ENCODE results near the gene NCOA6. TPM values are rescaled to one million over a fixed set of nuclear protein-coding genes. Genes with fewer than 3 reads are reported as not detected.

The NCOA6 gene
- total and polyA plus RNA-seq, 2 donors from 2014 or later = 28.1 to 30.8 TPM

DNA sequence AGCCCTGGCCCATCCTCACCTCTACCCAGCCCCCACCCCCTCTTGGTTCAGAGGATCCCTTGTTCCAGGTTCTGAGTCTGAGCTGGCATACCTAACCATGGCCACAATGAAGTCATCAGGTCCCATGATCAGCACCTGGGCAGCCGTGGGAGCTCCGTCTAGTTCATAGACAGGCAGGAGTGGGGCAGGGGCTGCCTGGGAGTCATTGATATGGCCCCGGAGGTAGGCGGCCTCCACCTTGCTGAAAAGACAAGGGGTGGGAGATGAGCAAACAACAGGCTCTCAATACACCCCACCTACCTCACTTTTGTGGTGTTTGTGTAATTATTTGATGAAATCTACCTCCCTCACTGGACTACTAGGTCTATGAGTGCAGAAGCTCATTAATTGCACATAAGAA lies 26.8 kb upstream of the NCOA6 start:
- H3K4me3 ChIP-seq (ENCODE audit: low read length in 3 of 3) = no peak overlapping the region
- intact Hi-C loops (cut with DNase I) = no loop called here
- no peaks in the 10 kb centered on the region for H3K27me3 ChIP-seq (ENCODE audit: control insufficient read depth, insufficient read depth, low read length)
- H3K27ac ChIP-seq (ENCODE audit: low read depth in 2 of 2, low read length in 2 of 2) = no peak overlapping the region
- TF ChIP-seq, protein P1, sequence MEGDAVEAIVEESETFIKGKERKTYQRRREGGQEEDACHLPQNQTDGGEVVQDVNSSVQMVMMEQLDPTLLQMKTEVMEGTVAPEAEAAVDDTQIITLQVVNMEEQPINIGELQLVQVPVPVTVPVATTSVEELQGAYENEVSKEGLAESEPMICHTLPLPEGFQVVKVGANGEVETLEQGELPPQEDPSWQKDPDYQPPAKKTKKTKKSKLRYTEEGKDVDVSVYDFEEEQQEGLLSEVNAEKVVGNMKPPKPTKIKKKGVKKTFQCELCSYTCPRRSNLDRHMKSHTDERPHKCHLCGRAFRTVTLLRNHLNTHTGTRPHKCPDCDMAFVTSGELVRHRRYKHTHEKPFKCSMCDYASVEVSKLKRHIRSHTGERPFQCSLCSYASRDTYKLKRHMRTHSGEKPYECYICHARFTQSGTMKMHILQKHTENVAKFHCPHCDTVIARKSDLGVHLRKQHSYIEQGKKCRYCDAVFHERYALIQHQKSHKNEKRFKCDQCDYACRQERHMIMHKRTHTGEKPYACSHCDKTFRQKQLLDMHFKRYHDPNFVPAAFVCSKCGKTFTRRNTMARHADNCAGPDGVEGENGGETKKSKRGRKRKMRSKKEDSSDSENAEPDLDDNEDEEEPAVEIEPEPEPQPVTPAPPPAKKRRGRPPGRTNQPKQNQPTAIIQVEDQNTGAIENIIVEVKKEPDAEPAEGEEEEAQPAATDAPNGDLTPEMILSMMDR (IDR thresholded peaks at IDR 0.05; ENCODE audit: borderline replicate concordance, extremely low read depth, insufficient read depth) = no peak
- peaks cover 0 to 48% (median 20%) of the 10 kb centered on the region in 3 donors for H3K36me3 ChIP-seq (ENCODE audit: control insufficient read depth in 2 of 3, insufficient read depth in 3 of 3, low read length in 3 of 3)
- FAIRE-seq = no peak
- DNase-seq = no peak
- no peaks in the 10 kb centered on the region for H3K4me1 ChIP-seq (ENCODE audit: control insufficient read depth in 2 of 3, insufficient read depth in 2 of 3, low read depth in 1 of 3, low read length in 3 of 3)
- no peaks in the 10 kb centered on the region for H3K9me3 ChIP-seq (ENCODE audit: control insufficient read depth in 2 of 3, insufficient read depth in 1 of 3, low read length in 3 of 3)
- H3K9ac ChIP-seq (ENCODE audit: low read length in 3 of 3) = no peak overlapping the region

DNA sequence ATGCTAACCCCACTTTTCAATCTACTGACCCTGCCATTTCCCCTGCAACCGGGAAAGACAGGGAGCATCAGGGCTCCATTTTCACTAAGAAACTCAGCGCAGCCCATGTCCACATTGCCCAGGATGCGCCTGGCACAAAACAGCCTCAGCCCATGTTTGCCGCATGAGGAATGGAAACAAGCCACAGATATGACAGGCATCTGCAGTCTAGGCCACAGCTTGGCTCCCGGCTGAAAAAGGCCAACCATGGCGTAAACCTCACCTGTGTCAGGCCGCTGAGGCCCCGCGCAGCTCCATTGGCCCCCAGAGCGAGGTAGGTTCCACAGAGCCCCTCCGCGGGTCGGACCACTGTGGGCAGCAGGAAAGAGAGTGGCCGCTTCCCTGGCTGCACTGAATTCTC lies 25.5 kb upstream of the NCOA6 start:
- Histone ChIP-seq H3K4me3 (ENCODE audit: low read length in 3 of 3) (no peak overlapping the region), H3K27ac (ENCODE audit: low read depth in 2 of 2, low read length in 2 of 2) (no peak overlapping the region), H3K4me1 (ENCODE audit: control insufficient read depth in 2 of 3, insufficient read depth in 2 of 3, low read depth in 1 of 3, low read length in 3 of 3) (no peaks in the 10 kb centered on the region), H3K27me3 (ENCODE audit: control insufficient read depth, insufficient read depth, low read length) (no peaks in the 10 kb centered on the region), H3K9ac (ENCODE audit: low read length in 3 of 3) (no peak overlapping the region), H3K36me3 (ENCODE audit: control insufficient read depth in 2 of 3, insufficient read depth in 3 of 3, low read length in 3 of 3) (peaks cover 0 to 41% (median 17%) of the 10 kb centered on the region in 3 donors), H3K9me3 (ENCODE audit: control insufficient read depth in 2 of 3, insufficient read depth in 1 of 3, low read length in 3 of 3) (no peaks in the 10 kb centered on the region)
- TF ChIP-seq, protein P1 (IDR thresholded peaks at IDR 0.05; ENCODE audit: borderline replicate concordance, extremely low read depth, insufficient read depth) = no peak
- intact Hi-C loops (cut with DNase I) = no loop called here
- DNase-seq = no peak
- FAIRE-seq = no peak

DNA sequence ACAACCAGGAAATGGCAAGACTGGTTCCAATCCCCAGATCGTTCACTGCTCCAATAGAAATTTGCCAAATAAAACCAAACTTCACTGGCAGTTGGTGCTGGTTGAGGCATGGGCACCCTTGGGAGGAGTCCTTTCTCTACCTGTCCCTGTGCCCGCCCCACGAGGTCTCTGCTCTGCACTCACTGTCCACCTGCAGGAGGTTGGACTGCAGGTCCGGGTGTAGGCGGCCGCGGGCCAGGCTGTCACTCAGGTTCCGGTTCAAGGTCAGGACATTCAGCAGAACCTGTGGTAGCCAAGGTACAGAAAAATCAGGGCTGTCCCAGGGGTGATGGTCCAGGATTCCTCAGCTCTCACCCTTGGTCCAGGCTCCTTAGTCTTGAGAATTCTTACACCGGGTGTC lies 24.3 kb upstream of the NCOA6 start:
- intact Hi-C loops (cut with DNase I) = no loop called here
- H3K27ac ChIP-seq (ENCODE audit: low read depth in 2 of 2, low read length in 2 of 2) = no peak overlapping the region
- no peaks in the 10 kb centered on the region for H3K9me3 ChIP-seq (ENCODE audit: control insufficient read depth in 2 of 3, insufficient read depth in 1 of 3, low read length in 3 of 3)
- no peak overlapping the region for H3K4me3 ChIP-seq (ENCODE audit: low read length in 3 of 3)
- H3K4me1 ChIP-seq (ENCODE audit: control insufficient read depth in 2 of 3, insufficient read depth in 2 of 3, low read depth in 1 of 3, low read length in 3 of 3) = no peaks in the 10 kb centered on the region
- H3K9ac ChIP-seq (ENCODE audit: low read length in 3 of 3) = no peak overlapping the region
- peaks cover 0 to 32% (median 13%) of the 10 kb centered on the region in 3 donors for H3K36me3 ChIP-seq (ENCODE audit: control insufficient read depth in 2 of 3, insufficient read depth in 3 of 3, low read length in 3 of 3)
- TF ChIP-seq, protein P1 (IDR thresholded peaks at IDR 0.05; ENCODE audit: borderline replicate concordance, extremely low read depth, insufficient read depth) = no peak
- no peaks in the 10 kb centered on the region for H3K27me3 ChIP-seq (ENCODE audit: control insufficient read depth, insufficient read depth, low read length)
- DNase-seq (no peak), FAIRE-seq (no peak)

DNA sequence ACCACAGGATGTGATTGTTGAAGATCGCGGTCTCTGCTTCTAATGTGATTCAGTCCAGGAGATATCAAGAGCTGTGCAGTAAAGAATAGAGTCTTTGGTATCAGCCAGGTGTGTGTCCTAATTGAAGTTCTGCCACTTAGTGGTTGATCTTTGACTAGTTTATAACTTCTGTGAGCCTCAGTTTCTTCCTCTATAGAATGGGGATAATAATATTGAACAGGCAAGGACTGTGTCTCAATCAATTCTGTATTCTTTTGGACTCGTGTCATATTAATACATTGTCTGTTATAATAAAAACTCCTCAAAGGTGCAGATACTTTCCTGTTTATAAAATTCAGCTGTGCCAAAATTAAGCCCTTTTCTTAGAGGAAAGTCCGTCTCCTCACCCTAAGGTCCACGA lies 23.1 kb upstream of the NCOA6 start:
- H3K36me3 ChIP-seq (ENCODE audit: control insufficient read depth in 2 of 3, insufficient read depth in 3 of 3, low read length in 3 of 3) = peaks cover 0 to 27% (median 13%) of the 10 kb centered on the region in 3 donors
- TF ChIP-seq, protein P1 (IDR thresholded peaks at IDR 0.05; ENCODE audit: borderline replicate concordance, extremely low read depth, insufficient read depth) = no peak
- no peaks in the 10 kb centered on the region for H3K4me1 ChIP-seq (ENCODE audit: control insufficient read depth in 2 of 3, insufficient read depth in 2 of 3, low read depth in 1 of 3, low read length in 3 of 3)
- H3K27ac ChIP-seq (ENCODE audit: low read depth in 2 of 2, low read length in 2 of 2) = no peak overlapping the region
- H3K9me3 ChIP-seq (ENCODE audit: control insufficient read depth in 2 of 3, insufficient read depth in 1 of 3, low read length in 3 of 3) = no peaks in the 10 kb centered on the region
- H3K9ac ChIP-seq (ENCODE audit: low read length in 3 of 3) = no peak overlapping the region
- H3K27me3 ChIP-seq (ENCODE audit: control insufficient read depth, insufficient read depth, low read length) = no peaks in the 10 kb centered on the region
- FAIRE-seq (no peak), DNase-seq (no peak)
- H3K4me3 ChIP-seq (ENCODE audit: low read length in 3 of 3) = no peak overlapping the region
- intact Hi-C loops (cut with DNase I) = no loop called here

All from kidney (tissue), 14 donors.